SK-N-SH (cell line): ENCODE measurements around the gene TNRC6A.

ENCODE experiments used
- CHD2 ChIP-seq: fragments of 150-350 bp; IDR thresholded peaks from 2 replicates; pipeline ENCODE4 v1.6.1; 2018; ENCODE audit warnings: low read length; ENCODE audit not compliant: partially characterized antibody
- EP300 ChIP-seq, 2 experiments: IDR thresholded peaks; 2 replicates each; pipeline versions ENCODE4 v1.4.0 to v1.6.1; 2012; ENCODE audit warnings: borderline replicate concordance in 1 of 2, low read depth in 1 of 2, low read length in 1 of 2
- EZH2phosphoT487 ChIP-seq: fragments of 200-600 bp; sonication (generic); IDR thresholded peaks from 2 replicates; pipeline ENCODE4 v1.6.1; 2017; ENCODE audit warnings: low read depth, mixed run types, mild to moderate bottlenecking, antibody characterized with exemption, moderate library complexity, borderline replicate concordance
- FOXJ3 ChIP-seq: sonication (generic); formaldehyde crosslinking; IDR thresholded peaks from 2 replicates; pipeline ENCODE4 v1.5.1; 2020; ENCODE audit warnings: mild to moderate bottlenecking, missing genetic modification reagents
- POLR2AphosphoS5 ChIP-seq: IDR thresholded peaks from 2 replicates; pipeline ENCODE4 v1.6.1; 2012; ENCODE audit warnings: low read depth, low read length
- RXRA ChIP-seq: IDR thresholded peaks from 2 replicates; pipeline ENCODE4 v1.4.0; 2012; ENCODE audit warnings: low read depth, mild to moderate bottlenecking, borderline replicate concordance
- SIN3A ChIP-seq: IDR thresholded peaks from 2 replicates; pipeline ENCODE4 v1.6.1; 2012; ENCODE audit warnings: low read depth, mild to moderate bottlenecking, low read length, moderate library complexity, borderline replicate concordance
- USF2 ChIP-seq: fragments of 150-350 bp; IDR thresholded peaks from 2 replicates; pipeline ENCODE4 v1.6.1; 2017; ENCODE audit warnings: antibody characterized with exemption, low read length, low read depth, borderline replicate concordance
- TF ChIP-seq, protein P1 (sequence below): fragments of 200-600 bp; sonication (generic); IDR thresholded peaks from 2 replicates; pipeline ENCODE4 v1.6.1; 2017; ENCODE audit warnings: antibody characterized with exemption, mild to moderate bottlenecking, moderate library complexity
- TF ChIP-seq, protein P2 (sequence below): IDR thresholded peaks from 2 replicates; pipeline ENCODE4 v1.4.0; 2012; ENCODE audit warnings: low read depth, borderline replicate concordance

- TF ChIP-seq SIN3A: no peak
- TF ChIP-seq RXRA: no peak
- TF ChIP-seq, protein P1, sequence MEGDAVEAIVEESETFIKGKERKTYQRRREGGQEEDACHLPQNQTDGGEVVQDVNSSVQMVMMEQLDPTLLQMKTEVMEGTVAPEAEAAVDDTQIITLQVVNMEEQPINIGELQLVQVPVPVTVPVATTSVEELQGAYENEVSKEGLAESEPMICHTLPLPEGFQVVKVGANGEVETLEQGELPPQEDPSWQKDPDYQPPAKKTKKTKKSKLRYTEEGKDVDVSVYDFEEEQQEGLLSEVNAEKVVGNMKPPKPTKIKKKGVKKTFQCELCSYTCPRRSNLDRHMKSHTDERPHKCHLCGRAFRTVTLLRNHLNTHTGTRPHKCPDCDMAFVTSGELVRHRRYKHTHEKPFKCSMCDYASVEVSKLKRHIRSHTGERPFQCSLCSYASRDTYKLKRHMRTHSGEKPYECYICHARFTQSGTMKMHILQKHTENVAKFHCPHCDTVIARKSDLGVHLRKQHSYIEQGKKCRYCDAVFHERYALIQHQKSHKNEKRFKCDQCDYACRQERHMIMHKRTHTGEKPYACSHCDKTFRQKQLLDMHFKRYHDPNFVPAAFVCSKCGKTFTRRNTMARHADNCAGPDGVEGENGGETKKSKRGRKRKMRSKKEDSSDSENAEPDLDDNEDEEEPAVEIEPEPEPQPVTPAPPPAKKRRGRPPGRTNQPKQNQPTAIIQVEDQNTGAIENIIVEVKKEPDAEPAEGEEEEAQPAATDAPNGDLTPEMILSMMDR: no peak
- no peak for TF ChIP-seq CHD2
- no peak for TF ChIP-seq POLR2AphosphoS5
- TF ChIP-seq, protein P2, sequence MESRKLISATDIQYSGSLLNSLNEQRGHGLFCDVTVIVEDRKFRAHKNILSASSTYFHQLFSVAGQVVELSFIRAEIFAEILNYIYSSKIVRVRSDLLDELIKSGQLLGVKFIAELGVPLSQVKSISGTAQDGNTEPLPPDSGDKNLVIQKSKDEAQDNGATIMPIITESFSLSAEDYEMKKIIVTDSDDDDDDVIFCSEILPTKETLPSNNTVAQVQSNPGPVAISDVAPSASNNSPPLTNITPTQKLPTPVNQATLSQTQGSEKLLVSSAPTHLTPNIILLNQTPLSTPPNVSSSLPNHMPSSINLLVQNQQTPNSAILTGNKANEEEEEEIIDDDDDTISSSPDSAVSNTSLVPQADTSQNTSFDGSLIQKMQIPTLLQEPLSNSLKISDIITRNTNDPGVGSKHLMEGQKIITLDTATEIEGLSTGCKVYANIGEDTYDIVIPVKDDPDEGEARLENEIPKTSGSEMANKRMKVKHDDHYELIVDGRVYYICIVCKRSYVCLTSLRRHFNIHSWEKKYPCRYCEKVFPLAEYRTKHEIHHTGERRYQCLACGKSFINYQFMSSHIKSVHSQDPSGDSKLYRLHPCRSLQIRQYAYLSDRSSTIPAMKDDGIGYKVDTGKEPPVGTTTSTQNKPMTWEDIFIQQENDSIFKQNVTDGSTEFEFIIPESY: no peak
- no peak for TF ChIP-seq FOXJ3 (CRISPR knock-in tag)
- TF ChIP-seq USF2: no peak
- TF ChIP-seq EZH2phosphoT487: no peak
- TF ChIP-seq EP300 (IDR thresholded peaks at IDR 0.05; ENCODE audit: borderline replicate concordance in 1 of 2, low read depth in 1 of 2, low read length in 1 of 2): no peak
Measured at GRCh38 chr16:24734382-24734781, 4.9 kb downstream of the TNRC6A start.
